ENCODE results near the gene PCBP2. TPM values are rescaled to one million over a fixed set of nuclear protein-coding genes. Genes with fewer than 3 reads are reported as not detected.

Gene PCBP2
- total RNA-seq, 4 donors from 2014 or later = 622 to 768 (median 702) TPM

DNA sequence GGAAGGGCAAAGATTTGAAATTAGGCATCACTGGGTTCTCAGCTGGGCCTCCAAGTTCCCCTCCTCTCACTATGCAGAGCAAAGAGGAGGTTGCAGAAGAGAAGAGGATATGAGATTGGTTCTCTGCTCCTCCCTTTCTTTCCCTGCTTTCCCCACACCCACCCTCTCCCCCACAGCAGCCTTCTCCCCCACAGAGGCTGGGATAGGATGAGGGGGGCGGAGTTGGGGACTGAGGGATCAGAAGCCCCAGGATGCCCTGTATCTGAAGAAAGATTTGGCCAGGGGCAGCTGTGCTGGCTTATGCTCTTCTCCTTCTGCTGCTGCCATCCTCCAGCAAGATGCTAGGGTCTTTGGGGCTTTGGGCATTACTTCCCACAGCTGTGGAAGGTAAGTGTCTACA is 28.3 kb upstream of the PCBP2 start, which contains the start of gene AMHR2:
TSS of gene AMHR2 (plus strand) at position 259 of the 400 bp plus-strand sequence. CDS start at position 339, 80 bp downstream.
- no peak for TF ChIP-seq CTCF (IDR thresholded peaks at IDR 0.05; ENCODE audit: low read depth)

DNA sequence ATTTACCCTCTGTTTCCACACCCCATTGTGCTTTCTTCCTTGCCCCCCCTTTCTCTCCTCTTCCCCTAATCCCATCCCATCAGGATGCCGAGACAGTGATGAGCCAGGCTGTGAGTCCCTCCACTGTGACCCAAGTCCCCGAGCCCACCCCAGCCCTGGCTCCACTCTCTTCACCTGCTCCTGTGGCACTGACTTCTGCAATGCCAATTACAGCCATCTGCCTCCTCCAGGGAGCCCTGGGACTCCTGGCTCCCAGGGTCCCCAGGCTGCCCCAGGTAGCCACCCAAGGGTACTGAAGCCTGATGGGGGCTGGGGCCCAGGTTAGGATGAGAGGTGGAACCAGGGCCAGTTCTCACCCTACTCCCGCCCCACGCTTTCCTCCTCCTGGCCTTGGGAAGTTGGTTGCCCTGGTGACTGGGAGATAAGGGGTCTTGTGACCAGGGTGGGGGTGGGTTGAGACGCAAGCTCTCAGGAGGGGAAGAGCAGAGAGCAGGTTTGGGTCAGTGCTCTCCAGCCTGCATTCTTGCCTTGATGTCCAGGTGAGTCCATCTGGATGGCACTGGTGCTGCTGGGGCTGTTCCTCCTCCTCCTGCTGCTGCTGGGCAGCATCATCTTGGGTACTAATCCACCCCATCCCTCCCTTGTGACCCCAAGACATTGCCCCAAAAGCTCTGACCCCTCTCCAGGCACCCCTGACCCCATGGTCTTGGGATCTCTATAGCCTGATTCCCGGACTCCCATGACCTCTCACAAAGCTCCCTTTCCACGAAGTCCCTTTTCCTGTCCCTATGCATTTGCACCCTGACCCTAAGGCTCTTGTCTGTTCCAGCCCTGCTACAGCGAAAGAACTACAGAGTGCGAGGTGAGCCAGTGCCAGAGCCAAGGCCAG is 27.0 kb upstream of the PCBP2 start:
- no peak for TF ChIP-seq CTCF (IDR thresholded peaks at IDR 0.05; ENCODE audit: low read depth)

DNA sequence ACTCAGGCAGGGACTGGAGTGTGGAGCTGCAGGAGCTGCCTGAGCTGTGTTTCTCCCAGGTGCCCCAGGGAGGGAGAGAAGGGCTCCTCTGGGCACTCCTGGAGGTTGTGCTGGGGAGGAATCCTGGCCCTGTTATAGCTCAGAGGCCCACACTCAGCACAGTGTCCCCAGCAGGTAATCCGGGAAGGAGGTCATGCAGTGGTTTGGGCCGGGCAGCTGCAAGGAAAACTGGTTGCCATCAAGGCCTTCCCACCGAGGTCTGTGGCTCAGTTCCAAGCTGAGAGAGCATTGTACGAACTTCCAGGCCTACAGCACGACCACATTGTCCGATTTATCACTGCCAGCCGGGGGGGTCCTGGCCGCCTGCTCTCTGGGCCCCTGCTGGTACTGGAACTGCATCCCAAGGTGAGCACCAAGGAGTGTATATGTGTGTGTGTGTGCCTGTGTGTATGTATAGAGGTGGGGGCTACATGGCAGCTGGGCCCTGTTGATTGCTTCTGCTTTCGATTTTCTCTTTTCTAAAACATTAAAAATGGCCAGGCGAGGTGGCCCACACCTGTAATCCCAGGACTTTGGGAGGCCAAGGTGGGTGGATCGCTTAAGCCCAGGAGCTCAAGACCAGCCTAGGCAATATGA is 26.3 kb upstream of the PCBP2 start:
- TF ChIP-seq CTCF (IDR thresholded peaks at IDR 0.05; ENCODE audit: low read depth) = no peak

DNA sequence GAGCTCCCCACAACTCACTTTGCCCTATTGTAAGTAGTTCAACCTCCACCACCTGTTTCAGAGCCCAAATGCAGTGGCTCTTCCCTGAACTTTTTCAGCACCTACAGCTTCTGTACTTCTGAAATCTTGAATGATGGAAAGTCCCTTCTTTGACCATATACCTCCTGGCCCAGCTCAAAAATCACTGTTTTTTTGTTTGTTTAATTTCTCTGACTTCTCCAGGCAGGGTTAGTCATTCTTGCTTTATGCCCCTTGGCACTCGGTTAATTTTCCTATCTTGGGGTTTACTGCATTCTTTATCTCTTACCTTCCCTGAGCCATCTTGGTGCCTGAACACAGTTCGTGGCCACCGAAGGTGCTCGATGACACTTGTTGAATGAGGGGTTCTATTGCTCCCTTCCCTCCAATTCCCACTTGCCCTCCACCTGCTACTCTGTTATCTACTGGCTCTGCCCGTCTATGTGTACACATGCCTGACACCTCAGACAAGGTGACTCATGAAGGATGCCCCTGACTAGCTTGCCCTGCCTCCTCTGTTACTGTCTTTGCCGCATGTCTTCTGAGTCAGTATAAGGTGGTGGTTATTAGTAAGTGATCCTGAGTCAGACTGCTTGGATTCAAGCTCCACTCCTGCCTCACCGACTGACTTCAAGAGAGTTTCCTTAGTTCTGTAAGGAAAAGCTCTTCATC is 23.9 kb upstream of the PCBP2 start:
- TF ChIP-seq CTCF (IDR thresholded peaks at IDR 0.05; ENCODE audit: low read depth) = no peak

DNA sequence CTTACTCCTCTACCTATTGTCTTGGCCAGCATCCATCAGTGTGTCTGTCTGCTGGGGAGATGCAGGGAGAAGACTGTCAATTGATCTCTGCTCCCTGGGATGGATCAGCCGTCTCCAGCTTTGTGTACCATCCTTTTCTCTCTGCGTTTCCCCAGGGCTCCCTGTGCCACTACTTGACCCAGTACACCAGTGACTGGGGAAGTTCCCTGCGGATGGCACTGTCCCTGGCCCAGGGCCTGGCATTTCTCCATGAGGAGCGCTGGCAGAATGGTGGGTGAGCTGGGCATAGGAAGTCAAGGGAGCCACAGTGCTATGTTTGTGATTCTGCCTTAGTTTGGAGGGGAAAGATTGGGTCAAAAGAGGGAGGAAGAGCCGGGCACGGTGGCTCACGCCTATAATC is 23.2 kb upstream of the PCBP2 start:
- TF ChIP-seq CTCF (IDR thresholded peaks at IDR 0.05; ENCODE audit: low read depth) = no peak

- no peak for TF ChIP-seq CTCF (IDR thresholded peaks at IDR 0.05; ENCODE audit: low read depth)
These were observed 21.8 kb upstream of the PCBP2 start for GRCh38 chr12:53430116-53430515.

GRCh38 chr12:53431187-53431586 is 20.7 kb upstream of the PCBP2 start:
- no peak for TF ChIP-seq CTCF (IDR thresholded peaks at IDR 0.05; ENCODE audit: low read depth)

Data from subcutaneous adipose tissue (tissue), 4 donors.